ENCODE data around the gene SYNPR.
A peak's percentile ranks its signal among the peaks of the same experiment; 100 is the strongest.

The SYNPR gene

GRCh38 chr3:63617391-63617790, 339.3 kb downstream of the SYNPR start:
- H3K4me3 ChIP-seq (replicated peaks in 1 of 2; ENCODE audit: low read depth in 2 of 2, low read length in 2 of 2), result no peak overlapping the region
- TF ChIP-seq CTCF (IDR thresholded peaks at IDR 0.05; ENCODE audit: low read depth, low read length), result no peak

GRCh38 chr3:63624941-63625560, 346.9 kb downstream of the SYNPR start:
- H3K4me3 ChIP-seq (replicated peaks in 1 of 2; ENCODE audit: low read depth in 2 of 2, low read length in 2 of 2), result no peak overlapping the region
- TF ChIP-seq CTCF (IDR thresholded peaks at IDR 0.05; ENCODE audit: low read depth, low read length), result no peak
- peak; percentile 76 to 94 for DNase-seq (ENCODE audit: low read depth in 2 of 2)

More at GRCh38 chr3:63617391-63617790, 339.3 kb downstream of the SYNPR start:
- no peak for DNase-seq (ENCODE audit: low read depth in 2 of 2)

GRCh38 chr3:63631670-63632069, 353.6 kb downstream of the SYNPR start:
- no peak overlapping the region for H3K4me3 ChIP-seq (replicated peaks in 1 of 2; ENCODE audit: low read depth in 2 of 2, low read length in 2 of 2)
- no peak for DNase-seq (ENCODE audit: low read depth in 2 of 2)
- TF ChIP-seq CTCF (IDR thresholded peaks at IDR 0.05; ENCODE audit: low read depth, low read length), result no peak

- TF ChIP-seq CTCF (IDR thresholded peaks at IDR 0.05; ENCODE audit: low read depth, low read length), result no peak
- DNase-seq (ENCODE audit: low read depth in 2 of 2), result no peak
- H3K4me3 ChIP-seq (replicated peaks in 1 of 2; ENCODE audit: low read depth in 2 of 2, low read length in 2 of 2), result no peak overlapping the region
These were observed 357.1 kb downstream of the SYNPR start for GRCh38 chr3:63635186-63635585.

GRCh38 chr3:63639806-63640205, 361.7 kb downstream of the SYNPR start:
- no peak for TF ChIP-seq CTCF (IDR thresholded peaks at IDR 0.05; ENCODE audit: low read depth, low read length)
- DNase-seq (ENCODE audit: low read depth in 2 of 2), result no peak
- no peak overlapping the region for H3K4me3 ChIP-seq (replicated peaks in 1 of 2; ENCODE audit: low read depth in 2 of 2, low read length in 2 of 2)

- H3K4me3 ChIP-seq (replicated peaks in 1 of 2; ENCODE audit: low read depth in 2 of 2, low read length in 2 of 2), result no peak overlapping the region
These were observed 364.4 kb downstream of the SYNPR start for GRCh38 chr3:63642488-63642887.

More at GRCh38 chr3:63642488-63642887, 364.4 kb downstream of the SYNPR start:
- TF ChIP-seq CTCF (IDR thresholded peaks at IDR 0.05; ENCODE audit: low read depth, low read length), result no peak
- DNase-seq (ENCODE audit: low read depth in 2 of 2), result no peak
